Activated T-helper 9 cell treated with anti-CD3 and anti-CD28 coated beads, Interleukin-2, amount 50 U/mL, for 16 hours (primary cell): ENCODE data around the gene MAGEB3.
"Not testable (repeated sequence)": the region's sequence is repeated elsewhere in the genome, so short reads cannot be mapped to it uniquely, and the experiment has no call there.

Source experiments
- DNase-seq: peaks from one replicate; pipeline ENCODE4 v3.0.0-alpha.2; 2020; ENCODE audit warnings: low read depth

Gene MAGEB3

GRCh38 chrX:30230395-30230794 lies at the start of gene MAGEB3:
MAGEB3 (plus strand) TSS chrX:30230657; CDS start chrX:30235925, 5,268 bp downstream.
- no peak for DNase-seq

- DNase-seq, result no peak
These were observed 49.1 kb upstream of the MAGEB3 start for GRCh38 chrX:30181353-30181752.

GRCh38 chrX:30183554-30183953 lies 46.9 kb upstream of the MAGEB3 start:
- no peak for DNase-seq

- no peak for DNase-seq
These were observed 40.0 kb upstream of the MAGEB3 start for GRCh38 chrX:30190426-30190825.

- not testable (repeated sequence) for DNase-seq
These were observed 36.5 kb upstream of the MAGEB3 start for GRCh38 chrX:30193910-30194309.

- DNase-seq, result no peak
These were observed 34.1 kb upstream of the MAGEB3 start for GRCh38 chrX:30196322-30196721.

GRCh38 chrX:30212172-30212571 lies 18.3 kb upstream of the MAGEB3 start:
- DNase-seq, result no peak

- DNase-seq, result no peak
These were observed 15.1 kb upstream of the MAGEB3 start, which contains the start of gene MAGEB2 for GRCh38 chrX:30215357-30215843. MAGEB2 (plus strand) TSS chrX:30215563; CDS start chrX:30218581, 3,018 bp downstream.

GRCh38 chrX:30217465-30217864 lies 13.0 kb upstream of the MAGEB3 start:
- no peak for DNase-seq

- DNase-seq, result no peak
These were observed 11.1 kb upstream of the MAGEB3 start for GRCh38 chrX:30219372-30219771.

- DNase-seq, result no peak
These were observed 9.8 kb upstream of the MAGEB3 start for GRCh38 chrX:30220661-30221060.

- DNase-seq, result no peak
These were observed 5.9 kb upstream of the MAGEB3 start for GRCh38 chrX:30224536-30224935.

GRCh38 chrX:30228526-30228925 lies 1.9 kb upstream of the MAGEB3 start:
- no peak for DNase-seq

GRCh38 chrX:30241724-30242415 lies 11.4 kb downstream of the MAGEB3 start, which contains the start of gene MAGEB4:
MAGEB4 (plus strand) TSS chrX:30242000; CDS start chrX:30242136, 136 bp downstream.
- DNase-seq, result no peak

GRCh38 chrX:30246769-30247489 lies 16.5 kb downstream of the MAGEB3 start, which contains the start of gene MAGEB1:
MAGEB1 (plus strand) TSS chrX:30247146; CDS start chrX:30250494, 3,348 bp downstream.
- DNase-seq, result no peak

- no peak for DNase-seq
These were observed 18.4 kb downstream of the MAGEB3 start for GRCh38 chrX:30248854-30249253.

GRCh38 chrX:30253257-30253656 lies 22.8 kb downstream of the MAGEB3 start:
- no peak for DNase-seq

- DNase-seq, result no peak
These were observed 29.5 kb downstream of the MAGEB3 start for GRCh38 chrX:30259927-30260326.

GRCh38 chrX:30261012-30261411 lies 30.6 kb downstream of the MAGEB3 start:
- no peak for DNase-seq

- no peak for DNase-seq
These were observed 32.3 kb downstream of the MAGEB3 start for GRCh38 chrX:30262763-30263162.

GRCh38 chrX:30270639-30271038 lies 40.2 kb downstream of the MAGEB3 start:
- DNase-seq, result no peak

- no peak for DNase-seq
These were observed 45.0 kb downstream of the MAGEB3 start for GRCh38 chrX:30275498-30275897.

- DNase-seq, result no peak
These were observed 47.9 kb downstream of the MAGEB3 start for GRCh38 chrX:30278365-30278764.
